Activated CD4-positive, alpha-beta T cell treated with anti-CD3 and anti-CD28 coated beads for 36 hours (primary cell): ENCODE measurements around the gene NID1. TPM values are rescaled to one million over a fixed set of nuclear protein-coding genes. Genes with fewer than 3 reads are reported as not detected.

Source experiments
- ATAC-seq: fragments of 200-7000 bp; cut with Tn5 transposase; one replicate; pipeline ENCODE4 v1.10.0; 2021; ENCODE audit warnings: mild to moderate bottlenecking, moderate library complexity
- CTCF ChIA-PET: fragments of 350-600 bp; sonication (Branson Sonifier 250); formaldehyde crosslinking; loops from one replicate; lab custom pipeline; 2021; ENCODE audit warnings: antibody characterized with exemption; lab: Charles Lee
- POLR2A ChIA-PET: fragments of 350-600 bp; sonication (Branson Sonifier 250); formaldehyde crosslinking; loops from one replicate; lab custom pipeline; 2021; ENCODE audit warnings: antibody characterized with exemption, inconsistent platforms; lab: Charles Lee
- DNase-seq: peaks from one replicate; pipeline ENCODE4 v3.0.0-alpha.2; 2020
- H3K27ac Mint-ChIP-seq: one replicate; pipeline ENCODE4 v1.8.0; 2021; ENCODE audit warnings: mixed read lengths
- H3K27me3 Mint-ChIP-seq: one replicate; pipeline ENCODE4 v1.8.0; 2021; ENCODE audit warnings: mixed read lengths
- H3K36me3 Mint-ChIP-seq: one replicate; pipeline ENCODE4 v1.8.0; 2021; ENCODE audit warnings: low read depth, mixed read lengths
- H3K4me1 Mint-ChIP-seq: one replicate; pipeline ENCODE4 v1.8.0; 2021; ENCODE audit warnings: mixed read lengths
- H3K4me3 Mint-ChIP-seq: one replicate; pipeline ENCODE4 v1.8.0; 2021; ENCODE audit warnings: mild to moderate bottlenecking, moderate library complexity, mixed read lengths
- H3K9me3 Mint-ChIP-seq: one replicate; pipeline ENCODE4 v1.8.0; 2021; ENCODE audit warnings: low read depth, mixed read lengths
- intact Hi-C, 2 experiments: fragments of 100-400 bp; cut with DNase I in 1 of 2; cut with micrococcal nuclease in 1 of 2; formaldehyde crosslinking; loops; one replicate each; pipeline versions ENCODE4 v1.14.2 to v1.15.1; 2022 to 2024; cut with DNase I, micrococcal nuclease
- total RNA-seq, 2 experiments: library from RNA; stranded (reverse); gene quantifications; one replicate each; pipeline ENCODE4 v1.2.3, GENCODE V29; 2021

Gene NID1
- total RNA-seq, 2 experiments from 2014 or later: 0.07 to 0.14 TPM

- CTCF ChIA-PET: interaction anchor here (0.9 kb wide), 1 partner anchor 30 kb away, joined by 3 read pairs; no protein-coding TSS in a partner anchor
- intact Hi-C loops: no loop called here
- H3K27me3 Mint-ChIP-seq: peaks cover 5% of the 10 kb centered on the region
- no peak overlapping the region for H3K4me3 Mint-ChIP-seq
- DNase-seq: no peak
- no peak for ATAC-seq
- no peaks in the 10 kb centered on the region for H3K36me3 Mint-ChIP-seq
- H3K9me3 Mint-ChIP-seq: no peaks in the 10 kb centered on the region
- H3K4me1 Mint-ChIP-seq: no peaks in the 10 kb centered on the region
- H3K27ac Mint-ChIP-seq: no peak overlapping the region
- POLR2A ChIA-PET: no interaction called here
Measured at GRCh38 chr1:236038034-236038433, 26.9 kb downstream of the NID1 start.

DNA sequence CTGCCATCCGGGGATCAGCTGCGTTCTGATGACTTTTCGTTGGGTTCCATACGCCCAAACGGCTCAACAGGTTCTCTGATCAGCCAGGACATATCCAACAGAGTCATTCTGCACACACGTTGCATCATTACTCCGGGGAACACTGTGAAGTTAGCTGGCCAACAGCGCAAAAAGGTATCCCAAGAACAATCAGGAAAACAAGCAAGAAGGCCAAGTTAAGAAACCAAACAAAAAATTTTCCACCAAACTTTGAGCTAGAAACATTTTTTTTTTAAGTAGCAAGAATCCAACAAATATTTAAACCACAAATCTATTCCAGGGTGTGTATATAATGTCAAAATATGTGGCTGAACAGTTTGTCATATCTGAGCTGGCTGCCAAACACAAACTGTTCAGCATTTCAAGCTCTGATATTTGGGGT, 29.2 kb downstream of the NID1 start:
- no peak overlapping the region for H3K27ac Mint-ChIP-seq
- intact Hi-C loops: no loop called here
- no peaks in the 10 kb centered on the region for H3K4me1 Mint-ChIP-seq
- H3K4me3 Mint-ChIP-seq: no peak overlapping the region
- peaks cover 2% of the 10 kb centered on the region for H3K27me3 Mint-ChIP-seq
- CTCF ChIA-PET: no interaction called here
- H3K9me3 Mint-ChIP-seq: no peaks in the 10 kb centered on the region
- POLR2A ChIA-PET: no interaction called here
- ATAC-seq (no peak), DNase-seq (no peak)
- H3K36me3 Mint-ChIP-seq: no peaks in the 10 kb centered on the region

GRCh38 chr1:236033336-236033735, 31.6 kb downstream of the NID1 start:
- Mint-ChIP-seq H3K27me3 (peaks cover 2% of the 10 kb centered on the region), H3K4me1 (no peaks in the 10 kb centered on the region), H3K4me3 (no peak overlapping the region), H3K36me3 (no peaks in the 10 kb centered on the region), H3K27ac (no peak overlapping the region), H3K9me3 (no peaks in the 10 kb centered on the region)
- POLR2A ChIA-PET: no interaction called here
- CTCF ChIA-PET: no interaction called here
- DNase-seq (no peak), ATAC-seq (no peak)
- intact Hi-C loops: no loop called here

DNA sequence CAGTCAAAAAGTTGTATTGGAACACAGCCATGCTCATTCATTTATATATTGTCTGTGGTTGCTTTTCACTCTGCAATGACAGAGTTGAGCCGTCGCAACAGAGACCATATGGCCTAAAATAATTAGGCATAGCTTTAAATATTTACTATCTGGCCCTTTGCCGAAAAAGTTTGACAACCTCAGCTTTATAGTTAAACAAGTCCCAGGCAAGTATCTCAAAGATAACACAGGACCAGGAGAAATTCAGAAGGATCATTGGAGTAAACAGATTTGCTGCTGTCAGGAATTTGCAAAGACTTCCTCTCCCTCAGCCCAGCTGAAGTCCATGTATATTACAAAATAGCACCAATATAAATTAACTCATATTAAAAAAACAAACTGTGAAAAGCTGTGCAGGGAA, 34.4 kb downstream of the NID1 start:
- DNase-seq: no peak
- CTCF ChIA-PET: interaction anchor here (1.4 kb wide), 1 partner anchor 28 kb away, joined by 4 read pairs; no protein-coding TSS in a partner anchor
- no peaks in the 10 kb centered on the region for H3K36me3 Mint-ChIP-seq
- POLR2A ChIA-PET: interaction anchor here (0.6 kb wide), 1 partner anchor 147 kb away, joined by 3 read pairs; no protein-coding TSS in a partner anchor
- ATAC-seq: no peak
- H3K4me1 Mint-ChIP-seq: peaks cover 9% of the 10 kb centered on the region
- H3K27ac Mint-ChIP-seq: no peak overlapping the region
- H3K27me3 Mint-ChIP-seq: no peaks in the 10 kb centered on the region
- no peaks in the 10 kb centered on the region for H3K9me3 Mint-ChIP-seq
- no peak overlapping the region for H3K4me3 Mint-ChIP-seq
- intact Hi-C loops: no loop called here

DNA sequence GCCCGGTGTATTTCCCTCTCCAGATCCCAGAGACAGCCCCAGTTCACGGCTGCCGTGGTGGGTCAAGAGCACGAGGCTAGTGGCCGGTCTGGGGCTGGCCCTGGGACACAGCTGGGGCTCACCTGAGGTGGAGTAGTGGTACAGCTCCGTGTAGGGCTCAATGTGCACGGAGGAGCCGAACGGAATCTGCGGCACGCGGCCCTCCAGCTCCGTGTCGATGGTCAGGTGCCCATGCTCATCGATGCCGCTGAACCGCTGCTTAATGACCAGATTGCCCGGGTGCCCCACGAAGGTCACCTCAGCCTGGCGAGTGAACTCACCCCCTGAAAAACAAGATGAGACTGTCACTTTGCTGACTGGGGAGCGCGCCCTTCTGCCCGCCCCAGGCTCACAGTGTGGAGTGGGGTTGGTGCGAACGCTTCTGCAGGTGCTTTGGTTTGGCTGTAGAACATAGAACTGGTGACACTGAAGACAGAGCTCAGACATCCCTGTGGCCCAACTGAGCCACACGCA, 35.4 kb downstream of the NID1 start:
- ChIA-PET POLR2A (no interaction called here), CTCF (no interaction called here)
- peaks cover 9% of the 10 kb centered on the region for H3K4me1 Mint-ChIP-seq

DNA sequence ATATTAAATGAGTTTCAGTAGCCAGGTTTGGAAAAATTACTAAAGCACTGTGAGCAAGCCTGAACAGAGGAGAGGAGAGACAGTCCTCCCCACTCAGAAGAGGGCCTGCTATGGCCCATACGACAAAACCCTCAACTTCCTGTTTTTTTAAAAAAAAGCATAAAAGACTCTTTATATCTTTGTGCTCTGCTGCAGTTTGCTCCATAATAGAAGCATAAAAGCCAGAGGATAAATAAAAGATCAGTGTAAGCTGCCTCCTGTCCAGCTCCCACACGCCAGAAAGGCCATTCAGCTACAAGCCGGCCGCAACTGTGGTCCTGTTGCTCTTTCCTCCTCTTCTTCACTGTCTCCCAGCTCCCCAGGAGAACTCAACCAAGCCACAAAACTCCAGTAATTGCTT, 37.8 kb downstream of the NID1 start:
- Mint-ChIP-seq H3K9me3 (no peaks in the 10 kb centered on the region), H3K27me3 (no peaks in the 10 kb centered on the region), H3K27ac (no peak overlapping the region), H3K4me1 (peaks cover 9% of the 10 kb centered on the region), H3K36me3 (no peaks in the 10 kb centered on the region), H3K4me3 (no peak overlapping the region)
- ChIA-PET POLR2A (no interaction called here), CTCF (interaction anchor here (0.7 kb wide), 1 partner anchor 513 kb away, joined by 3 read pairs; no protein-coding TSS in a partner anchor)
- ATAC-seq (no peak), DNase-seq (no peak)
- intact Hi-C loops: no loop called here

More for the DNA sequence above, 35.4 kb downstream of the NID1 start:
- ATAC-seq (no peak), DNase-seq (no peak)
- Mint-ChIP-seq H3K27me3 (no peaks in the 10 kb centered on the region), H3K9me3 (no peaks in the 10 kb centered on the region), H3K4me3 (no peak overlapping the region), H3K36me3 (no peaks in the 10 kb centered on the region), H3K27ac (no peak overlapping the region)
- intact Hi-C loops: no loop called here

DNA sequence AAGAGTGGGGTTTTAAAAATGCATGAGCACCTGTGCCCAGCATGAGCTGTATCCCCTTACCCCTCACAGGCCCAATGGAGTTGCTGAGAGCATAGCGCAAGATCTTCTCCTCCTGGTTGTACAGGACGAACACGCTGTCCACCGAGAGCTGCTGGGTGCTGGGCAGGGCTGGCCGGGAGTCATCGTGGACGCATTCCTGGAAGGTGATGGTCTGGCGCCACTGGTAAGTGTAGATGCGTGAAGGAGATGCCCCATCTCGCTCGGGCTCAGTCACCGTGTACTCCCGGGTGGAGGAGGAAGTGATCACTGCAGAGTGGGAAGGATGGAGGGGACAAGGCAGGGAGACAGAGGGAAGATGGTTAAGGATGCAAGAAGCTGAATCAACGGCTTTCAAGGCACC, 39.1 kb downstream of the NID1 start:
- CTCF ChIA-PET: interaction anchor here (1.0 kb wide), 1 partner anchor 19 kb away, joined by 4 read pairs; no protein-coding TSS in a partner anchor
- intact Hi-C loops: no loop called here

GRCh38 chr1:236024641-236025040, 40.2 kb downstream of the NID1 start:
- H3K27ac Mint-ChIP-seq: no peak overlapping the region
- H3K4me3 Mint-ChIP-seq: no peak overlapping the region
- ChIA-PET CTCF (no interaction called here), POLR2A (no interaction called here)
- no peaks in the 10 kb centered on the region for H3K27me3 Mint-ChIP-seq
- ATAC-seq (no peak), DNase-seq (no peak)
- H3K36me3 Mint-ChIP-seq: no peaks in the 10 kb centered on the region
- no peaks in the 10 kb centered on the region for H3K9me3 Mint-ChIP-seq
- H3K4me1 Mint-ChIP-seq: peaks cover 9% of the 10 kb centered on the region
- intact Hi-C loops: no loop called here

More for the DNA sequence above, 39.1 kb downstream of the NID1 start:
- Mint-ChIP-seq H3K9me3 (no peaks in the 10 kb centered on the region), H3K4me1 (peaks cover 9% of the 10 kb centered on the region), H3K36me3 (no peaks in the 10 kb centered on the region), H3K4me3 (no peak overlapping the region), H3K27me3 (no peaks in the 10 kb centered on the region), H3K27ac (no peak overlapping the region)
- ATAC-seq: no peak
- DNase-seq: no peak
- POLR2A ChIA-PET: no interaction called here

- H3K27me3 Mint-ChIP-seq: no peaks in the 10 kb centered on the region
- CTCF ChIA-PET: no interaction called here
- no peak overlapping the region for H3K4me3 Mint-ChIP-seq
- no peaks in the 10 kb centered on the region for H3K9me3 Mint-ChIP-seq
- ATAC-seq (no peak), DNase-seq (no peak)
- H3K27ac Mint-ChIP-seq: no peak overlapping the region
- peaks cover 9% of the 10 kb centered on the region for H3K4me1 Mint-ChIP-seq
- no peaks in the 10 kb centered on the region for H3K36me3 Mint-ChIP-seq
- POLR2A ChIA-PET: no interaction called here
- intact Hi-C loops: no loop called here
Measured at GRCh38 chr1:236023926-236024565, 40.8 kb downstream of the NID1 start.

GRCh38 chr1:236021424-236022135, 43.3 kb downstream of the NID1 start:
- Mint-ChIP-seq H3K36me3 (no peaks in the 10 kb centered on the region), H3K4me3 (no peak overlapping the region), H3K9me3 (no peaks in the 10 kb centered on the region), H3K27ac (no peak overlapping the region), H3K27me3 (no peaks in the 10 kb centered on the region), H3K4me1 (peaks cover 3% of the 10 kb centered on the region)
- ChIA-PET POLR2A (no interaction called here), CTCF (no interaction called here)
- intact Hi-C loops: no loop called here
- DNase-seq: no peak
- ATAC-seq: no peak

- intact Hi-C loops: no loop called here
- DNase-seq (no peak), ATAC-seq (no peak)
- H3K27me3 Mint-ChIP-seq: no peaks in the 10 kb centered on the region
- H3K27ac Mint-ChIP-seq: no peak overlapping the region
- no peak overlapping the region for H3K4me3 Mint-ChIP-seq
- H3K36me3 Mint-ChIP-seq: no peaks in the 10 kb centered on the region
- no peaks in the 10 kb centered on the region for H3K4me1 Mint-ChIP-seq
- ChIA-PET POLR2A (no interaction called here), CTCF (no interaction called here)
- no peaks in the 10 kb centered on the region for H3K9me3 Mint-ChIP-seq
Measured at GRCh38 chr1:236020359-236021219, 44.3 kb downstream of the NID1 start.
